MCF 10A (cell line): ENCODE results near the gene PCP4. TPM values are rescaled to one million over a fixed set of nuclear protein-coding genes. Genes with fewer than 3 reads are reported as not detected.

ENCODE experiments used
- BruUV-seq: library from RNA; stranded (reverse); fragments of 400-500 nt; replicated peaks from 2 replicates; lab custom pipeline; 2021; lab: Mats Ljungman, UMichigan
- CTCF ChIA-PET: fragments of 300-600 bp; sonication (Branson Sonifier 250); formaldehyde crosslinking; extraction: SDS; loops from one replicate; lab custom pipeline; 2021; ENCODE audit warnings: antibody characterized with exemption, inconsistent platforms; lab: Yijun Ruan, JAX
- POLR2A ChIA-PET: fragments of 300-600, 350-650 bp; sonication (Branson Sonifier 250); formaldehyde crosslinking; extraction: SDS; loops from one replicate; lab custom pipeline; 2020; ENCODE audit warnings: antibody characterized with exemption, inconsistent platforms; lab: Yijun Ruan, JAX
- DNase-seq: peaks from one replicate; pipeline ENCODE4 v3.0.0-alpha.2; 2018; ENCODE audit not compliant: unreplicated experiment
- H3K27ac Mint-ChIP-seq: one replicate; pipeline ENCODE4 v1.8.0; 2022; ENCODE audit warnings: mild to moderate bottlenecking, low read depth, mixed read lengths; ENCODE audit not compliant: unreplicated experiment
- H3K27me3 Mint-ChIP-seq: one replicate; pipeline ENCODE4 v1.8.0; 2022; ENCODE audit warnings: mixed read lengths; ENCODE audit not compliant: insufficient read depth, unreplicated experiment
- H3K36me3 Mint-ChIP-seq: one replicate; pipeline ENCODE4 v1.8.0; 2022; ENCODE audit warnings: mild to moderate bottlenecking, moderate library complexity, mixed read lengths; ENCODE audit not compliant: insufficient read depth, unreplicated experiment
- H3K4me1 Mint-ChIP-seq: one replicate; pipeline ENCODE4 v1.8.0; 2022; ENCODE audit warnings: mixed read lengths; ENCODE audit not compliant: insufficient read depth, unreplicated experiment
- H3K4me3 Mint-ChIP-seq: one replicate; pipeline ENCODE4 v1.8.0; 2022; ENCODE audit warnings: mild to moderate bottlenecking, moderate library complexity, mixed read lengths; ENCODE audit not compliant: unreplicated experiment
- H3K9me3 Mint-ChIP-seq: one replicate; pipeline ENCODE4 v1.8.0; 2022; ENCODE audit warnings: mixed read lengths; ENCODE audit not compliant: unreplicated experiment
- CTCF ChIP-seq: fragments of 200-600 bp; IDR thresholded peaks from one replicate; pipeline ENCODE4 v1.8.0; 2022; ENCODE audit warnings: antibody characterized with exemption, mild to moderate bottlenecking; ENCODE audit not compliant: unreplicated experiment
- intact Hi-C: fragments of 100-400 bp; cut with micrococcal nuclease; formaldehyde crosslinking; loops from 2 replicates; pipeline ENCODE4 v1.14.1; 2022
- total RNA-seq: library from RNA; stranded (reverse); gene quantifications from 2 replicates; pipeline ENCODE4 v1.2.3, GENCODE V29; 2022

The PCP4 gene
- total RNA-seq, 1 experiment from 2014 or later = not detected

DNA sequence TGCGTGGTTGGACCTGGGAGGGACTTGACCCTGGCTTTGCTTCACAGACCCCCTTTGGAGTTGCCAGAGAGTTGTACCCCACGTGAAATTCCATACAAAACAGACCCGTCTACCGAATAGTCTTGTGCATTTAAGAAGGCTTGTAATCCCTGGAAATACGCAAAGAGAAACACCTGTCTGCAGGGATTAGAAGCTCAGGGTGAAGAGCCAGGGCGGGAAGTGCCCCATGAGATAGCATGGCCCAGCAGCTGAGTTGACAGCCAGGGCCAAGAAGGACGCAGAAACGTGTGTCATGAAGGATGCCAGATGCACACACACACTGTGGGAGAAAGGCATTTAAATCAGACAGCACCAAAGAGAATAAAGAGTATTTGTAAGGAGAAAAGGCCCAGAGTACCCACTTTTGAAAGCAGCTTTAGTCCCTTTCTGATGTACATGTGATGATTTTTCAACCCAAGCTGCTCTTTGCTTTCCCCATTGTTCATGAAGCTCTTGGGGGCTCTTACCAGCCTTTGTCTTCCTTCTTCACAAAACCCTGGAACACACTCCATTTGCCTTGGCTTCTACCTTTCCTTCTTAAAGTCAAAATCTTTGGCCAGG is 46.6 kb downstream of the PCP4 start:
- Mint-ChIP-seq H3K27ac (no peak overlapping the region), H3K4me3 (no peak overlapping the region), H3K27me3 (peaks cover 22% of the 10 kb centered on the region), H3K9me3 (peaks cover 7% of the 10 kb centered on the region), H3K4me1 (no peaks in the 10 kb centered on the region), H3K36me3 (no peaks in the 10 kb centered on the region)
- TF ChIP-seq CTCF = no peak
- intact Hi-C loops = no loop called here
- DNase-seq = no peak
- ChIA-PET POLR2A (no interaction called here), CTCF (interaction anchor here (0.6 kb wide), 1 partner anchor 739 kb away, joined by 3 read pairs; no protein-coding TSS in a partner anchor)
- no TSS peak for BruUV-seq

- ChIA-PET POLR2A (no interaction called here), CTCF (no interaction called here)
- no TSS peak for BruUV-seq
- Mint-ChIP-seq H3K27me3 (peaks cover 22% of the 10 kb centered on the region), H3K9me3 (peaks cover 7% of the 10 kb centered on the region), H3K27ac (no peak overlapping the region), H3K4me1 (no peaks in the 10 kb centered on the region), H3K4me3 (no peak overlapping the region), H3K36me3 (no peaks in the 10 kb centered on the region)
- no peak for DNase-seq
- intact Hi-C loops = no loop called here
- TF ChIP-seq CTCF = no peak
Measured at GRCh38 chr21:39915881-39916280, 48.6 kb downstream of the PCP4 start.

- no peaks in the 10 kb centered on the region for H3K36me3 Mint-ChIP-seq
- peaks cover 7% of the 10 kb centered on the region for H3K9me3 Mint-ChIP-seq
- no peak overlapping the region for H3K27ac Mint-ChIP-seq
- TF ChIP-seq CTCF = no peak
- CTCF ChIA-PET = no interaction called here
- intact Hi-C loops = no loop called here
- DNase-seq = no peak
- H3K4me3 Mint-ChIP-seq = no peak overlapping the region
- POLR2A ChIA-PET = no interaction called here
- H3K27me3 Mint-ChIP-seq = peaks cover 19% of the 10 kb centered on the region
- BruUV-seq = no TSS peak
- no peaks in the 10 kb centered on the region for H3K4me1 Mint-ChIP-seq
Measured at GRCh38 chr21:39918558-39918957, 51.3 kb downstream of the PCP4 start.

- Mint-ChIP-seq H3K9me3 (peaks cover 4% of the 10 kb centered on the region), H3K4me3 (no peak overlapping the region), H3K27me3 (no peaks in the 10 kb centered on the region), H3K4me1 (no peaks in the 10 kb centered on the region), H3K27ac (no peak overlapping the region), H3K36me3 (no peaks in the 10 kb centered on the region)
- no TSS peak for BruUV-seq
- no peak for TF ChIP-seq CTCF
- intact Hi-C loops = no loop called here
- ChIA-PET POLR2A (no interaction called here), CTCF (no interaction called here)
- DNase-seq = no peak
Measured at GRCh38 chr21:39923476-39923875, 56.2 kb downstream of the PCP4 start.
